ENCODE results near the gene ZNF329. TPM values are rescaled to one million over a fixed set of nuclear protein-coding genes. Genes with fewer than 3 reads are reported as not detected.

The ZNF329 gene
- total and polyA plus RNA-seq, 2 of the 13 experiments (the other 11 are each of a cell fraction or from before 2014, with no cell fraction given), result 3.8 to 9.6 TPM

GRCh38 chr19:58108546-58108817 is 42.1 kb downstream of the ZNF329 start (continued):
- TF ChIP-seq ATF6 (CRISPR knock-in tag; conservative IDR thresholded peaks at IDR 0.05), result no peak
- TF ChIP-seq, protein P1, sequence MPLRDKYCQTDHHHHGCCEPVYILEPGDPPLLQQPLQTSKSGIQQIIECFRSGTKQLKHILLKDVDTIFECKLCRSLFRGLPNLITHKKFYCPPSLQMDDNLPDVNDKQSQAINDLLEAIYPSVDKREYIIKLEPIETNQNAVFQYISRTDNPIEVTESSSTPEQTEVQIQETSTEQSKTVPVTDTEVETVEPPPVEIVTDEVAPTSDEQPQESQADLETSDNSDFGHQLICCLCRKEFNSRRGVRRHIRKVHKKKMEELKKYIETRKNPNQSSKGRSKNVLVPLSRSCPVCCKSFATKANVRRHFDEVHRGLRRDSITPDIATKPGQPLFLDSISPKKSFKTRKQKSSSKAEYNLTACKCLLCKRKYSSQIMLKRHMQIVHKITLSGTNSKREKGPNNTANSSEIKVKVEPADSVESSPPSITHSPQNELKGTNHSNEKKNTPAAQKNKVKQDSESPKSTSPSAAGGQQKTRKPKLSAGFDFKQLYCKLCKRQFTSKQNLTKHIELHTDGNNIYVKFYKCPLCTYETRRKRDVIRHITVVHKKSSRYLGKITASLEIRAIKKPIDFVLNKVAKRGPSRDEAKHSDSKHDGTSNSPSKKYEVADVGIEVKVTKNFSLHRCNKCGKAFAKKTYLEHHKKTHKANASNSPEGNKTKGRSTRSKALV (CRISPR knock-in tag; IDR thresholded peaks at IDR 0.05), result no peak
- TF ChIP-seq ARNTL (CRISPR knock-in tag; IDR thresholded peaks at IDR 0.05), result no peak
- no peak for TF ChIP-seq RFX1 (IDR thresholded peaks at IDR 0.05)
- TF ChIP-seq ZNF839 (CRISPR knock-in tag; IDR thresholded peaks at IDR 0.05; ENCODE audit: borderline replicate concordance), result no peak
- no peak for TF ChIP-seq ZNF207 (IDR thresholded peaks at IDR 0.05; ENCODE audit: borderline replicate concordance)
- TF ChIP-seq SMARCE1 (IDR thresholded peaks at IDR 0.05; ENCODE audit: borderline replicate concordance), result no peak
- no peak for TF ChIP-seq ZNF251 (CRISPR knock-in tag; IDR thresholded peaks at IDR 0.05)
- TF ChIP-seq LCORL (IDR thresholded peaks at IDR 0.05), result no peak
- no peak for TF ChIP-seq LCORL (CRISPR knock-in tag; IDR thresholded peaks at IDR 0.05)
- no peak for TF ChIP-seq KLF12 (CRISPR knock-in tag; IDR thresholded peaks at IDR 0.05; ENCODE audit: borderline replicate concordance)
- no peak for TF ChIP-seq SIN3B (IDR thresholded peaks at IDR 0.05; ENCODE audit: low read length)
- TF ChIP-seq ISX (CRISPR knock-in tag; conservative IDR thresholded peaks at IDR 0.05), result no peak
